OCI-M1 (cell line): ENCODE results near the gene FAM118B.
A peak's percentile ranks its signal among the peaks of the same experiment; 100 is the strongest.

Source experiments
- DNase-seq: peaks from one replicate; lab custom pipeline; 2025; lab: John Stamatoyannopoulos, UW

Gene FAM118B

GRCh38 chr11:126186708-126187529, 24.7 kb upstream of the FAM118B start:
- no peak for DNase-seq

- DNase-seq: no peak
These were observed 23.1 kb upstream of the FAM118B start for GRCh38 chr11:126188332-126189108.

GRCh38 chr11:126189109-126189929, 22.3 kb upstream of the FAM118B start:
- DNase-seq: no peak

GRCh38 chr11:126190792-126191191, 20.8 kb upstream of the FAM118B start:
- DNase-seq: no peak

- no peak for DNase-seq
These were observed 20.1 kb upstream of the FAM118B start for GRCh38 chr11:126191379-126192073.

GRCh38 chr11:126192361-126192760, 19.2 kb upstream of the FAM118B start:
- DNase-seq: no peak

GRCh38 chr11:126193038-126193478, 18.5 kb upstream of the FAM118B start:
- DNase-seq: no peak

GRCh38 chr11:126194121-126194543, 17.4 kb upstream of the FAM118B start:
- DNase-seq: peak; percentile 77

GRCh38 chr11:126195119-126195518, 16.5 kb upstream of the FAM118B start:
- DNase-seq: no peak

GRCh38 chr11:126197277-126197939, 14.2 kb upstream of the FAM118B start:
- DNase-seq: no peak

GRCh38 chr11:126198648-126199047, 12.9 kb upstream of the FAM118B start:
- DNase-seq: no peak

- DNase-seq: no peak
These were observed 8.8 kb upstream of the FAM118B start for GRCh38 chr11:126202646-126203359.

- DNase-seq: no peak
These were observed 6.2 kb upstream of the FAM118B start for GRCh38 chr11:126205359-126205758.

- DNase-seq: no peak
These were observed 3.7 kb upstream of the FAM118B start for GRCh38 chr11:126207896-126208295.

- no peak for DNase-seq
These were observed 729 bp upstream of the FAM118B start for GRCh38 chr11:126210871-126211235.

GRCh38 chr11:126212089-126212660, 593 bp downstream of the FAM118B start:
- no peak for DNase-seq

GRCh38 chr11:126214441-126214840, 2.9 kb downstream of the FAM118B start:
- no peak for DNase-seq

- no peak for DNase-seq
These were observed 3.3 kb downstream of the FAM118B start for GRCh38 chr11:126214841-126215240.

GRCh38 chr11:126216526-126217305, 5.1 kb downstream of the FAM118B start:
- DNase-seq: no peak
